Activated CD8-positive, alpha-beta memory T cell treated with anti-CD3 and anti-CD28 coated beads, Interleukin-2, amount 50 U/mL, for 1 hour (primary cell): ENCODE measurements around the gene FHIT.

Experiments
- DNase-seq: peaks from one replicate; pipeline ENCODE4 v3.0.0-alpha.2; 2020; ENCODE audit errors: extremely low read depth

Gene FHIT

GRCh38 chr3:60225848-60226247, 1025.4 kb downstream of the FHIT start:
- no peak for DNase-seq

DNA sequence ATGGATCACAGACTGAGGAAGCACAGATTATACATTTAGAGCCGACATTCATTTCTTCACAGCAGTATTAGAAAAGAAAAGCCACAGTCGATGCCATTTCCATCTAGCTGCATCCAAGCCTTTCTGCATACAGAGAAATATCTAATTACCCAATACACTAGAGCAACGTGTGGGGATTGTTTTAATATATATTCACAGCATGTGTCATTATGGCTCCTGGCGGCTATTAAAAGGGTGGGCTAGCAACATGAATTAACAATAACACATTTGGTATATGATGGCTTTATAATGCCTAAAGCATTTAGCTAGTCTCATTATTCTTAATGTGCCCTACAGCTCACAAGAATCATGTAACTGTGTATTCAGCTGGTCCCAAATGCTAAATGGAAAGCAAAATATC, 1030.5 kb downstream of the FHIT start:
- DNase-seq = no peak

DNA sequence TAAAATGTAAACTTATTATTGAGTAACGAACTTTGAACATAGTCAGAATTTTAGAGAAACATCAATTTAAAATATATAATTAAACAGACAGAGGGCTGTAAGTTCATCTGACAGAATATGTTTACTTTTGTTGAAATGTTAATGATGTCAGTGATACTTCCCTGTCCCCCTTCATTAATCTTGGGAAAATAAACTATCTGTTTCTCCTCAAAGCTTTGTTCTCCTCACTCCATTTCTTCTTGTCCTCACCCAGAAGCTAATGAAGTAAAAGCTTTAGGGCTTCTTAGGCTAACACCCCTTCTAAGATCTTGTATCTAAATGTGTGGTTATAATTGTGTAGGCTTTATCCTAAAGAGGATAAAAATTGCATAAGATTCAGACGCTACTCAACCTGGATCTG, 1031.8 kb downstream of the FHIT start:
- DNase-seq = no peak

- no peak for DNase-seq
Measured at GRCh38 chr3:60217156-60217911, 1033.9 kb downstream of the FHIT start.

DNA sequence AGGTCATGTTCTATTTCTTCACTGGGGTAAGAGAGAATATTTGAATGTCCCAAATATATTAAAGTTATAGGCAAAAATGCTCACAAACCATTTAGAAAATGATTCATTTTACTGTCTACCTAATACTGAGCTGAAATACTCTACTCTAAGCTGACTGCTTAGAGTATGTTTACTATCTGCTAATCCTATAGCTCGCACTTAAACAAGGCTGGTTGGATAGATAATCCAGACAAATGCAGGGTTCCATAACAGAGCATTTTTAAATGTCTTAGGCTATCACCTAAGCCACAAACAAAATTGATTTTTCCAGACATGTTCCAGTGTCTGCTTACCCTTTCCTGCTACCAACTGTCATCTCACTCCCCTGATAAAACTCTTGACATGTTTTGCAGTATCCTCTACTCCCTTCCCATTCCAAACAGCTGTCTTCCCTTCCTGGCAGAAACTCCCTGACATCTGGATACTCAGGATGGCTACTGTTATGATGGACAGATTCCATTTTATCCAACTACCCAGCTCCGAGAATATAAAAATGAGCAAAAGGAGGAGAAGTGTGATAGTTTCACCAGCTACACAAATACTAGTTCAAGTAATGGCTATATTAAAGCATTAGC, 1034.7 kb downstream of the FHIT start:
- DNase-seq = no peak

GRCh38 chr3:60215946-60216345, 1035.3 kb downstream of the FHIT start:
- no peak for DNase-seq

- no peak for DNase-seq
Measured at GRCh38 chr3:60207905-60208304, 1043.3 kb downstream of the FHIT start.

DNA sequence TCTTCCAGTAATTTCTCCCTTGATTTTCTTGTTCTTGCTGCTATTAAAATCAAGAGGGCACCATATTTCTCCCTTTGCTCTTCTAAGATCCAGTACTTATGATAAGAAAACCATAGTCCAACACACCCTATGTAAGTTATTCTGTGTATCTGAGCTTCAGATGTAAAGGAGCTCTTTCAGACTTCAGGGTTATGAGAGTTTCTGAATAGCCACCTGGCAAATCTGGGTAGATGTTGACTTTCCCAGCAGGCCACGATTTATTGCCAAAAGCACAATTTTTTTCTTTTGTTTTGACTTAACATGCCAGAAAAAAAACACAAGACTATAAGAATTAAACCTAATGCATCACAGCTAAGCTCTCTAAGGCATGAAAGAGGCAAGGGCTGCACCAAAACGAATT, 1045.0 kb downstream of the FHIT start:
- DNase-seq = no peak

DNA sequence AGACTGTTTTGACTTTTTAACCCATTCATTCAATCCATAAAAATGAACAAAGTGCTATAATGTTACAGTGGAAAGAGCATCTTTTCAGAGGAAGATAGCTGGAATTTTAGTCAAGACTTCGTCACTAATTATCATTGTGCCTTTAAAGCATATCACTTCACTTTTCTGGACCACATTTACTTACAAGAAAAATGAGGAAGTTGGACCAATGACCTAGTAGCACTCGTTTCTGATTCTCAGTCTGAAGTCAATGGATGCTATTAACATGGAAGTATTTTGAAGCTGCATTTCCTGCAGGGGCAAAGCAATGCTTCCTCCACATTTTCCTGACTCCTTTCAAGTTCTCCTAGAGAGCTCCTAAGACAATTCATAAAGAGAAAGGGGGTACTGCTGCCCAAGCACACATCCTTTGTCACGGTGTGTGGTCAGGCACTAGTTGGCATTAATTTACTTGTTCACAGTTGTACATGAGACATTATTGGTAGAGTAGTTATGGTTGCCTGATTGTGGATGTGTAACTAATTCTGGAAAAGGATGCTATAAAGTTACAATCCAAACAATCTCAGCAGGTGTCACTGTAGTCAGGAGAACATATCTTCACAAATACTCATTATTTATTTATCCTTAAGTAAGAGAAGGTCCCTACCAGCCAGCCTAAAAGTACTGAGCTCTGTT, 1049.1 kb downstream of the FHIT start:
- no peak for DNase-seq

DNA sequence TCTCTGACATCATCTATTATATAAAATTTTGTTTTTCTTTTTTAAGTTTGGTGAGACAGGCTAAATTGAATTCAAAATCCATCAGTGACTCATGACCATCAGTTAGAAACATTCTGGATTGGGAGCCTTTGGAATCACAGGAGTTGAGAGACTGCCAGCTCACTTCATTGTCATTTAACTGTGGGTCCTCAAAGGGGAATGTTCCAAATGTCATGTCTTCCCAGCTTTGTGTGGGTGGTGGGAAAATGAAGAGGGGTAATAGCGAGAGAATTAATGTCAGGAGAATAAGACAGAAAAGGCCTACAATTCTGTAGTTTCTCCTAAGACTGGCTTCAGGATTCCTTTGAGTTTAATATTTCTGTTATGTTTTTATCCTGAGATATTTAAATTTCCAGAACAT, 1051.9 kb downstream of the FHIT start:
- DNase-seq = no peak

DNA sequence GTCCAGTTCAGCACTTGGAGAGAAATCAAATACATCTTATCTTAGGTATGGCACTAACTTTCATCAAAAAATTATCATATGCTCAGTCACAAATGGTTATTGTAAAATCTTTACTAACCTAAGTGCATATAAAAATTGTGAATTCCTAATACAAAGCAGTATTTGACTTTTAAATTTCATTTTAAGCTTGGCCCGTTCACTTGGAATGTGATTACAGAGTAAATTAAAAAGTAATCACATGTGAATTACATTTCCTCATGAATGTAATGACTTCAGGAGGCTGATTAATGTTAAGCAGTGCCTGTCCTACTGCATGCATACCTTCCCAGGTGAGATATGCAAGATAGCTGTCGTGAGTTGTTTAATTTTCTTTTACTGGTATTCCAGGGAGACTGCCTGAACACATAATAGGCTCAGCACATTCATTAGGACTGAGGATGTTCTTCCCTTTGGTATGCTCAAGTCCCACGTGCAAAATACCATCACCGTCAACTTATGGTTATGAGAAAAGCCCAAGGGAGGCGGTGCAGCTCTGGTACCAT, 1053.0 kb downstream of the FHIT start:
- no peak for DNase-seq

- DNase-seq = no peak
Measured at GRCh38 chr3:60192297-60193114, 1058.7 kb downstream of the FHIT start.

- DNase-seq = no peak
Measured at GRCh38 chr3:60190073-60190472, 1061.2 kb downstream of the FHIT start.

DNA sequence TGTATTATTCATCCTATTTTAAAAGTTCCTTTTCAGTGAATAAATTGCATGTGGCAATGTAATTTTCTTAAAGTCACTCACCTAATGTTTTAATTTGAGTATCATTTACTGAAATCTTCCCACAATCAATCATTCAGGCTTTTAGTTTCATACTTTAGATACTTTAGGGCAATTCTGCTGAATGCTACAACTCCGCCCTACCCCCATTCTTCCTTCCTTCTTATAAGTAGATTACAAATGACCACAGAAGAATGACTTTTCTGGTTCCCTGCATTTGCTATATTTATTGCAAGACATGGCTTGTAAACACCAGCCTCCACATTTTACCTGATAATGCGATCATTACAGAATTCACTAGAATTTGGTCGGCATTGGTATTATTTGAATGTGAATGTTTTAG, 1061.9 kb downstream of the FHIT start:
- DNase-seq = no peak

DNA sequence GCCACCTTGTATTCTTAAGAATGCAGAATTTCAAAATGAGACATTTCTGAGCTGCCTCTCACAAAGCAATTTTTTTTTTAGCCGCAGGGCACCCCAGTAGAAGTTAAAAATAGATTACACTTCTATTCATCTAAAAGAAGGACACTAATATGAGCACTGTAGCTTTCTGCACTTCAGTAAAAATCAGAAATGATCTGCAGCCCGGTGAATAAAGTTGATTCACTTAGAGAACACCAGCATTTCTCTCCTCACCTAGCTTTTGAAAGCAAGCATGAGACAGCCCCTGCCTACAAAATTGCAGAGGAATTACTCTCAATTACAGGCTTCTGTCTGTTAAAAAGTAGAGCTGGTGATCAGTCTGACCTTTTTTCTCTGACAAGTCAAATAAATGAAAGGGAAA, 1062.4 kb downstream of the FHIT start:
- DNase-seq = no peak

DNA sequence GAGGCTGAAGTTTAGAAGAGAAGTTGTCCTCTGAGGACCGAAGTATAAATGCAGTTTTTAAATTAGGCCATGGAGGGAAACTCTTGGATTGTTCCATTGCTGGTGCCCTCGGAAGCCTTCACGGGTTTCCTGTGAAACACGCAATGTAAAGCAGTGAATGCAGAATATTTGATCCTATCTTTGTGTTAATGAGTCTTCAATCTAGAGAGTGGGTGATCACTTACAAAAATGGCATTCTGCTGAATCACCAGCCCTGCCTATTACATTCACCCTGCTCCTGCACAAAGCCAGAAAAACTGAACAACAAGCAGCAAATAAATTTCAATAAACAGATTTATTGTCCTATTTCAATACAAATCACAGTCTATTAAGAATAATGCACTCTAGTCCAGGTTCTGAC, 1063.9 kb downstream of the FHIT start:
- DNase-seq = no peak

DNA sequence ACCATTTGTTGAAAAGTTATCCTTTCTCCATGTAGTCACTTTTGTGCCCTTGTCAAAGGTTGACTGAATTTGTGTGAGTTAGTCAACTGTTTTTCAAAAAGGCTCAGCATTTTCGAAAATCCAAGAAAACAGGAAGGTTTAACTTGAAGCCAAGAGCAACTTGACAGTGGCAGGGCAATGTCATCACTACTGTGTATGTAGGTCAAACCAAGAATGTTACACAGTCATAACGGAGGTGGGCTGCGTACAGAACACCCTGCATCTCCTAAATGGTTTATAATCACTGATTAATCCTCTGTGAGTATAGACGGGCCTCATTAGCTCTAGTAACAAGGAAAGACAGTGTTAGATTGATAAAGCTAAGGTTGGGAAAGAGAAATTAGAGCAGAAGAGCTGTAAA, 1064.9 kb downstream of the FHIT start:
- no peak for DNase-seq

- no peak for DNase-seq
Measured at GRCh38 chr3:60185161-60185560, 1066.1 kb downstream of the FHIT start.

DNA sequence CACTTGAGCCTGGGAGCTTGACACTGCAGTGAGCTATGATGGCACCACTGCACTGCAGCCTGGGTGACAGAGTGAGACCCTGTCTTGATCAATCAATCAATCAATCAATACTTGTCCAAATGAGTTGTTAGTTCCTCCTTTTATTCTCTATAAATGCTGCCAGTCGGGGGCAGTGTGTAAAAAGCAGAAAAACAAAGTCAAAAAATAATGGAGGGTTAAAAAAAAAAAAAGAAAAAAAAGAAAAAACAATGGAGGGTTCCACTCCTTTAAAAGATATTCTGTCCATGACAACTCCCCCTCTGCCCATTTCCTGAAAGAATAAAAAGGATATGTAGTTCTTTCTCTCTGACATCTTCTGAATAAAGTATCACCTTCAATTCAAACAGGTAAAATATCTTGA, 1068.6 kb downstream of the FHIT start:
- no peak for DNase-seq

GRCh38 chr3:60178931-60179653, 1072.2 kb downstream of the FHIT start:
- DNase-seq = no peak

DNA sequence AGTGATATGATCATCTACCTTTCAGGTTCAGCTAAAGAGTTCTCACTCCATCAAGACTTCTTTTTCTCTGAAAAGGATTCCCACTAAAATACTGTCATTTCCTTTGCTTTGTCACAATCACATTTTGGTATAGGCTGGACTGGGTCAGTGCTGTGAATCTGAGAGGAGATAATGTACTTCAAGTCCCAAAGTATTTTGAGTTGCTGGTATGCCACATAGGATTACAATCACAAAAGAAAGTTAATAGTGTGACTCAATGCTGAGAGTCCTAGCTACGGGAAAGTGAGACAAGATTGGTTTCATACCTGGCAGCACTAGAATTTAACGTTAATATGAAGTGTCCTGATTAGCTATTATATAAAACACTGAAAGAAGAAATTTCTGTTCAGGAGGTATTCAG, 1073.5 kb downstream of the FHIT start:
- no peak for DNase-seq
